Adrenal gland (tissue), 12 donors: ENCODE results near the gene CLEC4G. TPM values are rescaled to one million over a fixed set of nuclear protein-coding genes. Genes with fewer than 3 reads are reported as not detected.

ENCODE experiments used
- DNase-seq, 7 donors: peaks; one replicate each; pipeline ENCODE4 v3.0.0-alpha.2; 2019 to 2020
- H3K27ac ChIP-seq, 5 donors: fragments of 200-600 bp; sonication (generic) in 4 of 5; 1 replicate in 3 of 5; 2 replicates in 2 of 5; pipeline versions ENCODE4 v1.5.1 to v1.8.0; 2016 to 2020; ENCODE audit warnings: mild to moderate bottlenecking in 1 of 5
- H3K27me3 ChIP-seq: fragments of 200-600 bp; 2 replicates; pipeline ENCODE4 v1.8.0; 2021
- H3K36me3 ChIP-seq, 2 donors: fragments of 200-600 bp; replicated peaks in 1 of 2; 1 replicate in 1 of 2; 2 replicates in 1 of 2; pipeline versions ENCODE4 v1.5.1 to v1.8.0; 2018 to 2022
- H3K4me1 ChIP-seq, 2 donors: fragments of 200-600 bp; replicated peaks in 1 of 2; 1 replicate in 1 of 2; 2 replicates in 1 of 2; pipeline versions ENCODE4 v1.5.1 to v1.8.0; 2018 to 2021
- H3K4me3 ChIP-seq, 4 donors: fragments of 200-600 bp; sonication (generic) in 3 of 4; one replicate each; pipeline ENCODE4 v1.5.1; 2016 to 2018
- H3K9me3 ChIP-seq, 3 donors: fragments of 200-600 bp; sonication (generic) in 1 of 3; replicated peaks in 1 of 3; 1 replicate in 2 of 3; 2 replicates in 1 of 3; pipeline versions ENCODE4 v1.5.1 to v1.8.0; 2016 to 2021
- POLR2A ChIP-seq, 2 donors: fragments of 450-650 bp; IDR thresholded peaks; one replicate each; pipeline ENCODE4 v1.6.1; 2017; ENCODE audit warnings: antibody characterized with exemption in 2 of 2, mild to moderate bottlenecking in 2 of 2, moderate library complexity in 1 of 2
- WGBS, 4 donors: extraction: QIAGEN DNeasy Blood & Tissue Kit in 2 of 4; methylation state at CpG; one replicate each; pipeline versions ENCODE4 v1.1.5 to v1.1.7; 2013 to 2017; 5-methylcytosine and 5-hydroxymethylcytosine counted together
- intact Hi-C, 2 donors: fragments of 100-400 bp; cut with DNase I; formaldehyde crosslinking; loops; one replicate each; pipeline versions ENCODE4 v1.14.1 to v1.15.0; 2022 to 2023
- polyA plus RNA-seq, 3 donors: library from polyadenylated mRNA; stranded (reverse); fragments of 200-250 nt in 2 of 3; fragments of 350-450 nt in 1 of 3; fragmentation: Illumina TruSeq in 1 of 3; extraction: RNeasy Lipid Tissue Mini Kit (QIAGEN cat#74804) in 1 of 3; gene quantifications; one replicate each; pipeline ENCODE4 v1.2.3, GENCODE V29; 2013 to 2014
- total RNA-seq, 9 donors: library from RNA; depleted of rRNA in 4 of 9; stranded (reverse); fragments of >200 nt in 4 of 9; fragments of 120-200 nt in 1 of 9; fragmentation: NEBNext Ultra II Directional in 1 of 9; extraction: Animal tissue kit (Norgen Biotek cat#: 25700) in 1 of 9; gene quantifications; one replicate each; pipeline versions ENCODE4 v1.1.0 to v1.2.4, GENCODE V29; 2013 to 2023
- TF ChIP-seq, protein P1 (sequence below), 6 experiments: fragments of 450-650 bp in 4 of 6; fragments of 200-600 bp in 2 of 6; sonication (generic) in 1 of 6; IDR thresholded peaks; 1 replicate in 5 of 6; 2 replicates in 1 of 6; pipeline versions ENCODE4 v1.5.1 to v1.8.0; 2016 to 2021; ENCODE audit warnings: antibody characterized with exemption in 6 of 6, mild to moderate bottlenecking in 2 of 6, moderate library complexity in 1 of 6
- donor health status: healthy with polysubstance abuse.
- donor health status: Bipolar disorder and iron deficiency.
- donor health status: DM: yes; HTN: yes; CAD: no.
- donor health status: DM: no; HTN: no; CAD: no.
- donor health status: DM: no; HTN: no; CAD: no.
- donor health status: DM: yes; HTN: yes; CAD: no.

CLEC4G gene
- total and polyA plus RNA-seq, 12 donors, result 0.26 to 2.2 (median 0.87) TPM; not detected in 4

DNA sequence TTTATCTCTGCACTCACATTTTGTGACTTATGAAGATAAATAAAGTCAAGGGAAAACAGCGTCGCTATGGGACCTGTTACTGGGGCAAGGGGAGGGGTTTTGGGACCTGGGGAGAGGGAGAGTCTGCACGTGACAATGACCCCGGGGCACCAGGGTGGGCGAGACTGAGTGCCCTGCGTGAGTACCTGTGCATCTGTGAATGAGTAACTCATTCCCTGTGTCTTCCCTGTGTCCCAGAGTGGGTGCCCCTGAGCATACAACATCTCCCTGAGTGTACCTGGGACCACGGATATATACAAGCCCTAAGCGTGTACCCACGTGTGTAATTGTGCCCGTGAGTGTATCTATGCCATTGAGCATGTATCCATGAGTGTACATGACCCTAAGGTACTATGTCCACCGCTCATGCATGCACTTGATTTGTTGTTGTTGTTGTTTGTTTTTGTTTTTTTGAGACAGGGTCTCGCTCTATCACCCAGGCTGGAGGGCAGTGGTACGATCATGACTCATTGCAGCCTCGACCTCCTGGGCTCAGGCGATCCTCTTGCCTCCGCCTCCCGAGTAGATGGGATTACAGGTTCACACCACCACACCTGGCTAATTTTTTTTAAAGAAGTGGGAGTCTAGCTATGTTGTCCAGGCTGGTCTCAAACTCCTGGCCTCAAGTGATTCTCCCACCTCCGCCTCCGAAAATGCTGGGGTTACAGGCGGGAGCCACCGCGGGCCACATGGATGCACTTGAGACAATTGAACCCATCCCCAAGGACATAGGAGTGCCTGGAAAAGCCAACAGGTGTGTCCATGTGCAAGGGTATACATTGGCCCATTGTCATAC, 51.9 kb downstream of the CLEC4G start:
- peak overlapping the region in 1 of 5 donors; percentile 90 for H3K27ac ChIP-seq
- H3K36me3 ChIP-seq, result peaks cover 0 to 21% of the 10 kb centered on the region in 2 donors
- H3K9me3 ChIP-seq, result no peaks in the 10 kb centered on the region
- DNase-seq, result no peak
- TF ChIP-seq POLR2A (IDR thresholded peaks at IDR 0.05), result no peak
- TF ChIP-seq, protein P1, sequence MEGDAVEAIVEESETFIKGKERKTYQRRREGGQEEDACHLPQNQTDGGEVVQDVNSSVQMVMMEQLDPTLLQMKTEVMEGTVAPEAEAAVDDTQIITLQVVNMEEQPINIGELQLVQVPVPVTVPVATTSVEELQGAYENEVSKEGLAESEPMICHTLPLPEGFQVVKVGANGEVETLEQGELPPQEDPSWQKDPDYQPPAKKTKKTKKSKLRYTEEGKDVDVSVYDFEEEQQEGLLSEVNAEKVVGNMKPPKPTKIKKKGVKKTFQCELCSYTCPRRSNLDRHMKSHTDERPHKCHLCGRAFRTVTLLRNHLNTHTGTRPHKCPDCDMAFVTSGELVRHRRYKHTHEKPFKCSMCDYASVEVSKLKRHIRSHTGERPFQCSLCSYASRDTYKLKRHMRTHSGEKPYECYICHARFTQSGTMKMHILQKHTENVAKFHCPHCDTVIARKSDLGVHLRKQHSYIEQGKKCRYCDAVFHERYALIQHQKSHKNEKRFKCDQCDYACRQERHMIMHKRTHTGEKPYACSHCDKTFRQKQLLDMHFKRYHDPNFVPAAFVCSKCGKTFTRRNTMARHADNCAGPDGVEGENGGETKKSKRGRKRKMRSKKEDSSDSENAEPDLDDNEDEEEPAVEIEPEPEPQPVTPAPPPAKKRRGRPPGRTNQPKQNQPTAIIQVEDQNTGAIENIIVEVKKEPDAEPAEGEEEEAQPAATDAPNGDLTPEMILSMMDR (IDR thresholded peaks at IDR 0.05), result no peak
- peaks cover 3 to 13% of the 10 kb centered on the region in 2 donors for H3K4me1 ChIP-seq
- H3K27me3 ChIP-seq, result no peaks in the 10 kb centered on the region
- H3K4me3 ChIP-seq, result peak overlapping the region in 1 of 4 donors; percentile 93
- intact Hi-C loops, result loop anchor here (5.0 to 10.0 kb wide), 3 partner anchors 113 to 325 kb away; no protein-coding TSS in a partner anchor
- WGBS, 4 donors, result 41 to 54% (median 45%) methylated on average over 17 to 22 of the region's 22 CpGs

DNA sequence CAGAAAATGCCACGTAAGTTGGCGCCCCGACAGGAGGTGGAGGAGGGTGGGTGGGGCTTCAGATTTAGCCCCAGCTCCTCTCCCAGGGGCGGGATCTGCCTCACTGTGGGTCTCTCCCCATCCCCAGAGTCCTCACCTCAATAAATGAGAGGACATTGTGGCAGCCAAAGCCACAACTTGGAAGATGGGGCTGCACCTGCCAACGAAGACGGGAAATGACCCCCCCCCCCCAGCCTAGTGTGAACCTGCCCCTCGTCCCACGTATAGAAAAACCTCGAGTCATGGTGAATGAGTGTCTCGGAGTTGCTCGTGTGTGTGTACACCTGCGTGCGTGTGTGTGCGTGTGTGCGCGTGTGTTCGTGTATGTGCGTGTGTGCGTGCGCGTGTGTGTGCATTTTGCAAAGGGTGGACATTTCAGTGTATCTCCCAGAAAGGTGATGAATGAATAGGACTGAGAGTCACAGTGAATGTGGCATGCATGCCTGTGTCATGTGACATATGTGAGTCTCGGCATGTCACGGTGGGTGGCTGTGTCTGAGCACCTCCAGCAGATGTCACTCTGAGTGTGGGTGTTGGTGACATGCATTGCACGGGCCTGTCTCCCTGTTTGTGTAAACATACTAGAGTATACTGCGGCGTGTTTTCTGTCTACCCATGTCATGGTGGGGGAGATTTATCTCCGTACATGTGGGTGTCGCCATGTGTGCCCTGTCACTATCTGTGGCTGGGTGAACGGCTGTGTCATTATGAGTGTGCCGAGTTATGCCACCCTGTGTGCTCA, 52.7 kb downstream of the CLEC4G start:
- Histone ChIP-seq H3K4me1 (peaks cover 3 to 13% of the 10 kb centered on the region in 2 donors), H3K4me3 (no peak overlapping the region), H3K27ac (no peak overlapping the region), H3K27me3 (no peaks in the 10 kb centered on the region), H3K36me3 (peaks cover 0 to 20% of the 10 kb centered on the region in 2 donors), H3K9me3 (no peaks in the 10 kb centered on the region)
- DNase-seq, result peak in 2 of 7 donors; percentile 21 to 63
- intact Hi-C loops, result loop anchor here (5.0 to 10.0 kb wide), 2 partner anchors 112 to 324 kb away; no protein-coding TSS in a partner anchor
- TF ChIP-seq POLR2A (IDR thresholded peaks at IDR 0.05), result no peak
- TF ChIP-seq, protein P1 (IDR thresholded peaks at IDR 0.05), result peak in 1 of 6 experiments; percentile 9
- WGBS, 4 donors, result 41 to 56% (median 45%) methylated on average over 28 to 30 of the region's 30 CpGs

Other genes starting within 250 kb of the CLEC4G start
- gene PEX11G, start 243.1 kb downstream of the CLEC4G start, total RNA-seq, result 10 to 100 TPM in 6 of 9 donors, 1 to 10 TPM in 3; 4.9 to 17.5 (median 12.8) TPM
- 10 to 100 TPM in 2 of 3 donors, 1 to 10 TPM in 1; 2.5 to 24.5 (median 24.0) TPM for gene PEX11G, start 243.1 kb downstream of the CLEC4G start, polyA plus RNA-seq
- 100 to 1,000 TPM in 5 of 9 donors, 10 to 100 TPM in 4; 12.8 to 113 (median 101) TPM for gene ZNF358, start 216.0 kb downstream of the CLEC4G start, total RNA-seq
- 100 to 1,000 TPM in 2 of 3 donors, 10 to 100 TPM in 1; 30.3 to 197 (median 148) TPM for gene ZNF358, start 216.0 kb downstream of the CLEC4G start, polyA plus RNA-seq
- gene MCOLN1, start 209.5 kb downstream of the CLEC4G start, total RNA-seq, result 10 to 100 TPM in 8 of 9 donors, 1 to 10 TPM in 1; 6.0 to 100.0 (median 49.4) TPM
- gene MCOLN1, start 209.5 kb downstream of the CLEC4G start, polyA plus RNA-seq, result 100 to 1,000 TPM in 1 of 3 donors, 10 to 100 TPM in 2; 23.0 to 212 (median 71.4) TPM
- 100 to 1,000 TPM in 5 of 9 donors, 10 to 100 TPM in 4; 23.7 to 257 (median 113) TPM for gene PNPLA6, start 196.4 kb downstream of the CLEC4G start, total RNA-seq
- gene PNPLA6, start 196.4 kb downstream of the CLEC4G start, polyA plus RNA-seq, result 100 to 1,000 TPM in 2 of 3 donors, 10 to 100 TPM in 1; 25.7 to 264 (median 110) TPM
- gene CAMSAP3, start 136.2 kb downstream of the CLEC4G start, total RNA-seq, result 10 to 100 TPM in 1 of 9 donors, 1 to 10 TPM in 7, under 1 TPM in 1; 0.61 to 10.0 (median 5.2) TPM
- gene CAMSAP3, start 136.2 kb downstream of the CLEC4G start, polyA plus RNA-seq, result 10 to 100 TPM in 1 of 3 donors, 1 to 10 TPM in 2; 1.7 to 18.9 (median 7.0) TPM
- gene XAB2, start 102.6 kb downstream of the CLEC4G start, total RNA-seq, result 10 to 100 TPM; 18.2 to 51.5 (median 43.7) TPM
- gene XAB2, start 102.6 kb downstream of the CLEC4G start, polyA plus RNA-seq, result 100 to 1,000 TPM in 1 of 3 donors, 10 to 100 TPM in 1, 1 to 10 TPM in 1; 7.1 to 121 (median 81.2) TPM
- gene PET100, start 102.3 kb downstream of the CLEC4G start, total RNA-seq, result 100 to 1,000 TPM in 5 of 9 donors, 10 to 100 TPM in 3, 1 to 10 TPM in 1; 3.7 to 155 (median 102) TPM
- gene PET100, start 102.3 kb downstream of the CLEC4G start, polyA plus RNA-seq, result 100 to 1,000 TPM in 2 of 3 donors, 10 to 100 TPM in 1; 80.0 to 655 (median 537) TPM
- gene PCP2, start 98.4 kb downstream of the CLEC4G start, total RNA-seq, result 1 to 10 TPM in 5 of 9 donors, under 1 TPM in 1, not detected in 3; 0.92 to 3.2 (median 1.7) TPM
- gene PCP2, start 98.4 kb downstream of the CLEC4G start, polyA plus RNA-seq, result 1 to 10 TPM in 2 of 3 donors, not detected in 1; 5.1 to 7.4 TPM
- 10 to 100 TPM; 12.2 to 90.8 (median 40.1) TPM for gene STXBP2, start 95.0 kb downstream of the CLEC4G start, total RNA-seq
- 100 to 1,000 TPM in 1 of 3 donors, 10 to 100 TPM in 2; 15.5 to 121 (median 53.7) TPM for gene STXBP2, start 95.0 kb downstream of the CLEC4G start, polyA plus RNA-seq
- 1 to 10 TPM in 1 of 9 donors, under 1 TPM in 4, not detected in 4; 0.54 to 3.9 (median 0.74) TPM for gene RETN, start 63.1 kb downstream of the CLEC4G start, total RNA-seq
- gene RETN, start 63.1 kb downstream of the CLEC4G start, polyA plus RNA-seq, result 10 to 100 TPM in 2 of 3 donors, not detected in 1; 15.2 to 42.9 TPM
- 1 to 10 TPM in 1 of 9 donors, under 1 TPM in 6, not detected in 2; 0.26 to 1.9 (median 0.56) TPM for gene MCEMP1, start 55.0 kb downstream of the CLEC4G start, total RNA-seq
- gene MCEMP1, start 55.0 kb downstream of the CLEC4G start, polyA plus RNA-seq, result 1 to 10 TPM in 1 of 3 donors, under 1 TPM in 2; 0.47 to 1.4 (median 0.48) TPM
- gene TRAPPC5, start 51.3 kb downstream of the CLEC4G start, total RNA-seq, result 100 to 1,000 TPM in 8 of 9 donors, 10 to 100 TPM in 1; 85.3 to 227 (median 145) TPM
- 100 to 1,000 TPM in 2 of 3 donors, 1 to 10 TPM in 1; 5.6 to 502 (median 471) TPM for gene TRAPPC5, start 51.3 kb downstream of the CLEC4G start, polyA plus RNA-seq
- gene FCER2, start 30.0 kb downstream of the CLEC4G start, total RNA-seq, result under 1 TPM in 5 of 9 donors, not detected in 4; 0.28 to 0.61 (median 0.42) TPM
- gene FCER2, start 30.0 kb downstream of the CLEC4G start, polyA plus RNA-seq, result 1 to 10 TPM in 1 of 3 donors, under 1 TPM in 1, not detected in 1; 0.54 to 2.6 TPM
- gene CD209, start 15.4 kb upstream of the CLEC4G start, total RNA-seq, result 10 to 100 TPM in 8 of 9 donors, under 1 TPM in 1; 0.67 to 50.6 (median 17.1) TPM
- 1 to 10 TPM; 3.0 to 9.8 (median 3.1) TPM for gene CD209, start 15.4 kb upstream of the CLEC4G start, polyA plus RNA-seq
- gene CLEC4M, start 31.1 kb upstream of the CLEC4G start, total RNA-seq, result 10 to 100 TPM in 1 of 9 donors, 1 to 10 TPM in 3, under 1 TPM in 4, not detected in 1; 0.37 to 91.6 (median 2.6) TPM
- 1 to 10 TPM in 1 of 3 donors, under 1 TPM in 2; 0.67 to 3.9 (median 0.88) TPM for gene CLEC4M, start 31.1 kb upstream of the CLEC4G start, polyA plus RNA-seq
- gene EVI5L, start 98.1 kb upstream of the CLEC4G start, total RNA-seq, result 10 to 100 TPM in 8 of 9 donors, 1 to 10 TPM in 1; 8.8 to 22.2 (median 20.6) TPM
- gene EVI5L, start 98.1 kb upstream of the CLEC4G start, polyA plus RNA-seq, result 10 to 100 TPM in 2 of 3 donors, 1 to 10 TPM in 1; 9.5 to 20.8 (median 14.9) TPM
- 1 to 10 TPM in 4 of 9 donors, under 1 TPM in 4, not detected in 1; 0.22 to 5.2 (median 1.0) TPM for gene PRR36, start 142.3 kb upstream of the CLEC4G start, total RNA-seq
- 1 to 10 TPM in 2 of 3 donors, under 1 TPM in 1; 0.51 to 4.6 (median 1.5) TPM for gene PRR36, start 142.3 kb upstream of the CLEC4G start, polyA plus RNA-seq
- gene LRRC8E, start 156.4 kb upstream of the CLEC4G start, total RNA-seq, result 10 to 100 TPM in 7 of 9 donors, 1 to 10 TPM in 1, under 1 TPM in 1; 0.67 to 22.9 (median 11.8) TPM
- gene LRRC8E, start 156.4 kb upstream of the CLEC4G start, polyA plus RNA-seq, result 10 to 100 TPM in 1 of 3 donors, 1 to 10 TPM in 2; 2.4 to 11.4 (median 3.1) TPM
- 10 to 100 TPM in 6 of 9 donors, 1 to 10 TPM in 3; 6.8 to 41.2 (median 19.4) TPM for gene MAP2K7, start 171.8 kb upstream of the CLEC4G start, total RNA-seq
- 100 to 1,000 TPM in 1 of 3 donors, 10 to 100 TPM in 1, 1 to 10 TPM in 1; 7.5 to 110 (median 21.7) TPM for gene MAP2K7, start 171.8 kb upstream of the CLEC4G start, polyA plus RNA-seq
- gene TGFBR3L, start 182.7 kb upstream of the CLEC4G start, total RNA-seq, result 1 to 10 TPM in 3 of 9 donors, under 1 TPM in 3, not detected in 3; 0.23 to 7.0 (median 1.4) TPM
- 1 to 10 TPM in 2 of 3 donors, under 1 TPM in 1; 0.62 to 3.3 (median 1.2) TPM for gene TGFBR3L, start 182.7 kb upstream of the CLEC4G start, polyA plus RNA-seq
- gene SNAPC2, start 188.2 kb upstream of the CLEC4G start, total RNA-seq, result 10 to 100 TPM; 12.7 to 38.2 (median 22.1) TPM
- 10 to 100 TPM in 2 of 3 donors, 1 to 10 TPM in 1; 8.2 to 20.7 (median 16.0) TPM for gene SNAPC2, start 188.2 kb upstream of the CLEC4G start, polyA plus RNA-seq
- 10 to 100 TPM in 5 of 9 donors, 1 to 10 TPM in 4; 1.3 to 17.9 (median 10.6) TPM for gene CTXN1, start 194.0 kb upstream of the CLEC4G start, total RNA-seq
- gene CTXN1, start 194.0 kb upstream of the CLEC4G start, polyA plus RNA-seq, result 10 to 100 TPM in 2 of 3 donors, not detected in 1; 10.4 to 12.2 TPM
- gene TIMM44, start 211.6 kb upstream of the CLEC4G start, total RNA-seq, result 10 to 100 TPM; 48.1 to 88.2 (median 58.9) TPM
- 100 to 1,000 TPM in 2 of 3 donors, 10 to 100 TPM in 1; 58.3 to 218 (median 183) TPM for gene TIMM44, start 211.6 kb upstream of the CLEC4G start, polyA plus RNA-seq